ENCODE measurements around the gene FAM174C. TPM values are rescaled to one million over a fixed set of nuclear protein-coding genes. Genes with fewer than 3 reads are reported as not detected.

FAM174C gene
- total RNA-seq, 1 donor from 2014 or later, result 3.9 TPM

GRCh38 chr19:1322198-1322981 lies 47.1 kb downstream of the FAM174C start:
- no peak for DNase-seq

- DNase-seq, result no peak
Observed at GRCh38 chr19:1324249-1324805, 49.0 kb downstream of the FAM174C start.

GRCh38 chr19:1324806-1325567 lies 49.7 kb downstream of the FAM174C start:
- peak; percentile 85 for DNase-seq

GRCh38 chr19:1325568-1326294 lies 50.4 kb downstream of the FAM174C start:
- DNase-seq, result no peak

- no peak for DNase-seq
Observed at GRCh38 chr19:1327125-1327524, 51.8 kb downstream of the FAM174C start.

Other genes starting within 250 kb of the FAM174C start
- 42.3 TPM for gene CNN2, start 248.9 kb upstream of the FAM174C start, total RNA-seq
- gene ABCA7, start 235.4 kb upstream of the FAM174C start, total RNA-seq, result 22.1 TPM
- gene ARHGAP45, start 208.4 kb upstream of the FAM174C start, total RNA-seq, result 16.8 TPM
- 73.4 TPM for gene POLR2E, start 180.2 kb upstream of the FAM174C start, total RNA-seq
- 115 TPM for gene GPX4, start 171.5 kb upstream of the FAM174C start, total RNA-seq
- 20.9 TPM for gene SBNO2, start 101.3 kb upstream of the FAM174C start, total RNA-seq
- 64.9 TPM for gene STK11, start 69.8 kb upstream of the FAM174C start, total RNA-seq
- 1.1 TPM for gene CBARP, start 37.5 kb upstream of the FAM174C start, total RNA-seq
- gene ATP5F1D, start 33.8 kb upstream of the FAM174C start, total RNA-seq, result 67.2 TPM
- gene MIDN, start 26.9 kb upstream of the FAM174C start, total RNA-seq, result 26.7 TPM
- gene CIRBP, start 6.2 kb upstream of the FAM174C start, total RNA-seq, result 434 TPM
- not detected for gene EFNA2, start 10.3 kb downstream of the FAM174C start, total RNA-seq
- 90.7 TPM for gene NDUFS7, start 108.4 kb downstream of the FAM174C start, total RNA-seq
- gene GAMT, start 126.0 kb downstream of the FAM174C start, total RNA-seq, result 102 TPM
- gene DAZAP1, start 132.1 kb downstream of the FAM174C start, total RNA-seq, result 55.9 TPM
- gene RPS15, start 162.9 kb downstream of the FAM174C start, total RNA-seq, result 585 TPM
- 1.5 TPM for gene APC2, start 174.6 kb downstream of the FAM174C start, total RNA-seq
- gene C19orf25, start 203.7 kb downstream of the FAM174C start, total RNA-seq, result 14.6 TPM
- gene PCSK4, start 214.8 kb downstream of the FAM174C start, total RNA-seq, result 1.0 TPM
- gene REEP6, start 215.7 kb downstream of the FAM174C start, total RNA-seq, result 4.2 TPM
- gene ADAMTSL5, start 237.5 kb downstream of the FAM174C start, total RNA-seq, result 9.0 TPM
- gene PLK5, start 248.5 kb downstream of the FAM174C start, total RNA-seq, result 0.51 TPM

Data from tongue (tissue), 2 donors.